Astrocyte (in vitro differentiated cells and primary cell): ENCODE results near the gene MGAT2.

Source experiments
- EZH2 ChIP-seq: IDR thresholded peaks from 2 replicates; pipeline ENCODE4 v1.6.1; 2012; ENCODE audit warnings: mild to moderate bottlenecking, low read length, inconsistent platforms; ENCODE audit not compliant: insufficient read depth
- TF ChIP-seq, protein P1 (sequence below): IDR thresholded peaks from 2 replicates; pipeline ENCODE4 v1.5.1; 2011; ENCODE audit warnings: low read depth, mild to moderate bottlenecking, inconsistent platforms, low read length, moderate library complexity; ENCODE audit not compliant: insufficient read depth

- TF ChIP-seq, protein P1, sequence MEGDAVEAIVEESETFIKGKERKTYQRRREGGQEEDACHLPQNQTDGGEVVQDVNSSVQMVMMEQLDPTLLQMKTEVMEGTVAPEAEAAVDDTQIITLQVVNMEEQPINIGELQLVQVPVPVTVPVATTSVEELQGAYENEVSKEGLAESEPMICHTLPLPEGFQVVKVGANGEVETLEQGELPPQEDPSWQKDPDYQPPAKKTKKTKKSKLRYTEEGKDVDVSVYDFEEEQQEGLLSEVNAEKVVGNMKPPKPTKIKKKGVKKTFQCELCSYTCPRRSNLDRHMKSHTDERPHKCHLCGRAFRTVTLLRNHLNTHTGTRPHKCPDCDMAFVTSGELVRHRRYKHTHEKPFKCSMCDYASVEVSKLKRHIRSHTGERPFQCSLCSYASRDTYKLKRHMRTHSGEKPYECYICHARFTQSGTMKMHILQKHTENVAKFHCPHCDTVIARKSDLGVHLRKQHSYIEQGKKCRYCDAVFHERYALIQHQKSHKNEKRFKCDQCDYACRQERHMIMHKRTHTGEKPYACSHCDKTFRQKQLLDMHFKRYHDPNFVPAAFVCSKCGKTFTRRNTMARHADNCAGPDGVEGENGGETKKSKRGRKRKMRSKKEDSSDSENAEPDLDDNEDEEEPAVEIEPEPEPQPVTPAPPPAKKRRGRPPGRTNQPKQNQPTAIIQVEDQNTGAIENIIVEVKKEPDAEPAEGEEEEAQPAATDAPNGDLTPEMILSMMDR, result no peak
- no peak for TF ChIP-seq EZH2
These were observed 46.6 kb upstream of the MGAT2 start for GRCh38 chr14:49574038-49574437.
